Neural cell (in vitro differentiated cells): ENCODE measurements around the gene TEX2.

Experiments used
- EP300 ChIP-seq: fragments of 450-650 bp; conservative IDR thresholded peaks from 2 replicates; pipeline ENCODE4 v1.6.1; 2014; ENCODE audit warnings: antibody characterized with exemption, mild to moderate bottlenecking, moderate library complexity; ENCODE audit not compliant: poor library complexity, severe bottlenecking
- EZH2 ChIP-seq: fragments of 200-600, 300-800 bp; shearing (Covaris generic), sonication (generic); IDR thresholded peaks from 2 replicates; pipeline ENCODE4 v1.6.1; 2014; ENCODE audit warnings: antibody characterized with exemption, low read length, borderline replicate concordance, mild to moderate bottlenecking; ENCODE audit not compliant: insufficient read depth, poor library complexity, severe bottlenecking
- MXI1 ChIP-seq: fragments of 450-650 bp; conservative IDR thresholded peaks from 2 replicates; pipeline ENCODE4 v1.6.1; 2014; ENCODE audit warnings: antibody characterized with exemption, mild to moderate bottlenecking; ENCODE audit not compliant: poor library complexity, severe bottlenecking
- POLR2AphosphoS5 ChIP-seq: IDR thresholded peaks from 2 replicates; pipeline ENCODE4 v1.6.1; 2012
- RAD21 ChIP-seq: fragments of 450-650 bp; conservative IDR thresholded peaks from 2 replicates; pipeline ENCODE4 v1.6.1; 2014; ENCODE audit warnings: antibody characterized with exemption, mild to moderate bottlenecking, moderate library complexity
- SMC3 ChIP-seq: fragments of 450-650 bp; conservative IDR thresholded peaks from 2 replicates; pipeline ENCODE4 v1.6.1; 2014; ENCODE audit warnings: antibody characterized with exemption, mild to moderate bottlenecking, moderate library complexity; ENCODE audit not compliant: poor library complexity
- TAF1 ChIP-seq: IDR thresholded peaks from 2 replicates; pipeline ENCODE4 v1.6.1; 2012; ENCODE audit warnings: low read depth
- TF ChIP-seq, protein P1 (sequence below): fragments of 450-650 bp; IDR thresholded peaks from 2 replicates; pipeline ENCODE4 v1.5.1; 2014; ENCODE audit warnings: antibody characterized with exemption, mild to moderate bottlenecking, moderate library complexity; ENCODE audit not compliant: poor library complexity, severe bottlenecking
- TF ChIP-seq, protein P2 (sequence below): IDR thresholded peaks from 2 replicates; pipeline ENCODE4 v1.6.1; 2012; ENCODE audit warnings: borderline replicate concordance

DNA sequence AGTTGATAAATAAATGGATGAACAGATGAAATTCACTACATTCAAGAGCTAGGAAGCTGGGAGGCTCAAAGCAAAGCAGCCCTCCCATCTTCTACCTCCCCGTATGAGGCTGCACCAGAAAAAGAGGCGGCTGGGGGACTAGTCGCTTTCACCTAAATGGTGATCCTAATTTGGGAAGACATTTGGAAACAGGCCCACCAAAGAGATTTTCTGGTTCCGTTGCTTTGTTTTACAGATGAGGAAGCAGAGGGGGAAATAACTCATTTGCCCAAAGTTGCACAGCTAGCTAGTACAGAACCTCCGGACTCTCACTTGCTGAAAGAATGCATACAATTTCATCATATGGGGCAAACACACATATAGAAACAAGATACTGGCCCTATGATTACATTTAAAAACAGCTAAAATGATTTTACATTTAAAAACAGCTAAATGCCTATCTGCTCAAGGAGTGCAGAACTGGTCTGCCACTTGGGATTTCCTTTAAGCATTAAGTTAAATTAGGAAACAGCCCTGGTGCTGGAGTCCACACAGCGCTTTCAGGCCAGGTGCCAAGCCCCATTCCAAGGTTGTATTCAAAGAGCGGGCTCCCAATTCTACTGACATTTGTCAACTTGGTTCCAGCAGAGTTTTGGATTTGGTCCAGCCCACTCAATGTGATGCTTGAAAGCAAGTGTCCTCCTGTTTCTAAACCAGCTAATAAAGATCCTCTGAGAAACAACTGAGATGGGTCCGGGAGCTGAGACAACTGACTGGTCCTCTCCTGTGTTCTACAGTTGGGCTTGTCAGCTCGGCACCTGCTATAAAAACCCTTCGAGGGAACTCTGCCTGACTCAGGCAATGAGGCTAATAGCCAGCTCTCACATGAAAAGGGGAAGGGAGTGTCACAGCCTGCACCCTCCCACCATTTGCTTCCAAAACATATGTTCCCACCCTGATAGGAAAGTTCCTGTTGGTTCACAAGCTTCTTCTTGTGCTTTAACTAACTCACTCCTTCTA lies 144.8 kb downstream of the TEX2 start:
- TF ChIP-seq POLR2AphosphoS5 (no peak), EP300 (no peak), EZH2 (no peak), RAD21 (no peak), MXI1 (no peak), SMC3 (no peak), TAF1 (no peak)
- TF ChIP-seq, protein P1, sequence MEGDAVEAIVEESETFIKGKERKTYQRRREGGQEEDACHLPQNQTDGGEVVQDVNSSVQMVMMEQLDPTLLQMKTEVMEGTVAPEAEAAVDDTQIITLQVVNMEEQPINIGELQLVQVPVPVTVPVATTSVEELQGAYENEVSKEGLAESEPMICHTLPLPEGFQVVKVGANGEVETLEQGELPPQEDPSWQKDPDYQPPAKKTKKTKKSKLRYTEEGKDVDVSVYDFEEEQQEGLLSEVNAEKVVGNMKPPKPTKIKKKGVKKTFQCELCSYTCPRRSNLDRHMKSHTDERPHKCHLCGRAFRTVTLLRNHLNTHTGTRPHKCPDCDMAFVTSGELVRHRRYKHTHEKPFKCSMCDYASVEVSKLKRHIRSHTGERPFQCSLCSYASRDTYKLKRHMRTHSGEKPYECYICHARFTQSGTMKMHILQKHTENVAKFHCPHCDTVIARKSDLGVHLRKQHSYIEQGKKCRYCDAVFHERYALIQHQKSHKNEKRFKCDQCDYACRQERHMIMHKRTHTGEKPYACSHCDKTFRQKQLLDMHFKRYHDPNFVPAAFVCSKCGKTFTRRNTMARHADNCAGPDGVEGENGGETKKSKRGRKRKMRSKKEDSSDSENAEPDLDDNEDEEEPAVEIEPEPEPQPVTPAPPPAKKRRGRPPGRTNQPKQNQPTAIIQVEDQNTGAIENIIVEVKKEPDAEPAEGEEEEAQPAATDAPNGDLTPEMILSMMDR: no peak
- TF ChIP-seq, protein P2, sequence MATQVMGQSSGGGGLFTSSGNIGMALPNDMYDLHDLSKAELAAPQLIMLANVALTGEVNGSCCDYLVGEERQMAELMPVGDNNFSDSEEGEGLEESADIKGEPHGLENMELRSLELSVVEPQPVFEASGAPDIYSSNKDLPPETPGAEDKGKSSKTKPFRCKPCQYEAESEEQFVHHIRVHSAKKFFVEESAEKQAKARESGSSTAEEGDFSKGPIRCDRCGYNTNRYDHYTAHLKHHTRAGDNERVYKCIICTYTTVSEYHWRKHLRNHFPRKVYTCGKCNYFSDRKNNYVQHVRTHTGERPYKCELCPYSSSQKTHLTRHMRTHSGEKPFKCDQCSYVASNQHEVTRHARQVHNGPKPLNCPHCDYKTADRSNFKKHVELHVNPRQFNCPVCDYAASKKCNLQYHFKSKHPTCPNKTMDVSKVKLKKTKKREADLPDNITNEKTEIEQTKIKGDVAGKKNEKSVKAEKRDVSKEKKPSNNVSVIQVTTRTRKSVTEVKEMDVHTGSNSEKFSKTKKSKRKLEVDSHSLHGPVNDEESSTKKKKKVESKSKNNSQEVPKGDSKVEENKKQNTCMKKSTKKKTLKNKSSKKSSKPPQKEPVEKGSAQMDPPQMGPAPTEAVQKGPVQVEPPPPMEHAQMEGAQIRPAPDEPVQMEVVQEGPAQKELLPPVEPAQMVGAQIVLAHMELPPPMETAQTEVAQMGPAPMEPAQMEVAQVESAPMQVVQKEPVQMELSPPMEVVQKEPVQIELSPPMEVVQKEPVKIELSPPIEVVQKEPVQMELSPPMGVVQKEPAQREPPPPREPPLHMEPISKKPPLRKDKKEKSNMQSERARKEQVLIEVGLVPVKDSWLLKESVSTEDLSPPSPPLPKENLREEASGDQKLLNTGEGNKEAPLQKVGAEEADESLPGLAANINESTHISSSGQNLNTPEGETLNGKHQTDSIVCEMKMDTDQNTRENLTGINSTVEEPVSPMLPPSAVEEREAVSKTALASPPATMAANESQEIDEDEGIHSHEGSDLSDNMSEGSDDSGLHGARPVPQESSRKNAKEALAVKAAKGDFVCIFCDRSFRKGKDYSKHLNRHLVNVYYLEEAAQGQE: no peak
